Ishikawa (cell line): ENCODE results near the gene FER.

ENCODE experiments used
- EGR1 ChIP-seq: IDR thresholded peaks from 2 replicates; pipeline ENCODE4 v1.6.1; 2012
- EP300 ChIP-seq: IDR thresholded peaks from 2 replicates; pipeline ENCODE4 v1.6.1; 2012; ENCODE audit warnings: borderline replicate concordance
- FOXM1 ChIP-seq: IDR thresholded peaks from 2 replicates; pipeline ENCODE4 v1.6.1; 2012; ENCODE audit warnings: low read depth, borderline replicate concordance
- MAX ChIP-seq: IDR thresholded peaks from 2 replicates; pipeline ENCODE4 v1.6.1; 2012
- NFIC ChIP-seq: IDR thresholded peaks from 2 replicates; pipeline ENCODE4 v1.6.1; 2012
- TAF1 ChIP-seq: IDR thresholded peaks from 2 replicates; pipeline ENCODE4 v1.6.1; 2012; ENCODE audit warnings: low read depth, mild to moderate bottlenecking
- TCF12 ChIP-seq: IDR thresholded peaks from 2 replicates; pipeline ENCODE4 v1.6.1; 2012; ENCODE audit warnings: low read depth
- TEAD4 ChIP-seq: IDR thresholded peaks from 2 replicates; pipeline ENCODE4 v1.6.1; 2012

- TF ChIP-seq EP300 (no peak), TCF12 (no peak), MAX (no peak), NFIC (no peak), FOXM1 (no peak), TEAD4 (no peak), TAF1 (no peak), EGR1 (no peak)
These were observed 17.9 kb downstream of the FER start for GRCh38 chr5:108765647-108766046.
